ENCODE data around the gene C1orf53. TPM values are rescaled to one million over a fixed set of nuclear protein-coding genes. Genes with fewer than 3 reads are reported as not detected.

Gene C1orf53
- total and polyA plus RNA-seq, 2 of the 13 experiments (the other 11 are each of a cell fraction or from before 2014, with no cell fraction given): 5.8 to 10.1 TPM

GRCh38 chr1:197902454-197903195, at the start of gene C1orf53 (continued):
- TF ChIP-seq CCAR2 (optimal IDR thresholded peaks at IDR 0.05; ENCODE audit: low read depth, low read length): no peak
- peak; percentile 95 for TF ChIP-seq ZNF547 (CRISPR knock-in tag; IDR thresholded peaks at IDR 0.05)
- 0 out of 2 replicates have a peak, but pooled peaks have one; percentile 30 for TF ChIP-seq ELF1 (CRISPR knock-in tag; IDR thresholded peaks at IDR 0.05)
- no peak for TF ChIP-seq ZFP36L2 (CRISPR knock-in tag; IDR thresholded peaks at IDR 0.05)
- TF ChIP-seq MYNN (CRISPR knock-in tag; IDR thresholded peaks at IDR 0.05; ENCODE audit: low read depth): no peak
- TF ChIP-seq ZNF362 (CRISPR knock-in tag; IDR thresholded peaks at IDR 0.05; ENCODE audit: borderline replicate concordance): no peak; the same call in 1 of the 2 replicates
- TF ChIP-seq ZNF615 (CRISPR knock-in tag; IDR thresholded peaks at IDR 0.05; ENCODE audit: borderline replicate concordance): no peak
- no peak for TF ChIP-seq DDIT3 (CRISPR knock-in tag; IDR thresholded peaks at IDR 0.05)
- peak; percentile 98 for TF ChIP-seq ZFX (CRISPR knock-in tag; IDR thresholded peaks at IDR 0.05; ENCODE audit: low read depth)
- no peak for TF ChIP-seq MIER3 (CRISPR knock-in tag; IDR thresholded peaks at IDR 0.05; ENCODE audit: borderline replicate concordance)
- no peak; the same call in 1 of the 2 replicates for TF ChIP-seq SNAI1 (CRISPR knock-in tag; IDR thresholded peaks at IDR 0.05; ENCODE audit: borderline replicate concordance)
- TF ChIP-seq SPEN (CRISPR knock-in tag; IDR thresholded peaks at IDR 0.05; ENCODE audit: low read depth): peak; percentile 85
- TF ChIP-seq RARG (CRISPR knock-in tag; IDR thresholded peaks at IDR 0.05; ENCODE audit: low read depth): no peak
- peak; percentile 61; the same call in 1 of the 2 replicates for TF ChIP-seq HNRNPL (IDR thresholded peaks at IDR 0.05; ENCODE audit: low read depth, low read length)
- 0 out of 2 replicates have a peak, but pooled peaks have one; percentile 22 for TF ChIP-seq SMAD3 (CRISPR knock-in tag; IDR thresholded peaks at IDR 0.05)
- no peak for TF ChIP-seq CREM (IDR thresholded peaks at IDR 0.05)
- TF ChIP-seq CREM (CRISPR knock-in tag; IDR thresholded peaks at IDR 0.05): no peak
- TF ChIP-seq ZSCAN30 (CRISPR knock-in tag; IDR thresholded peaks at IDR 0.05): no peak; the same call in 1 of the 2 replicates
- peak; percentile 78; the same call in 1 of the 2 replicates for TF ChIP-seq RAD21 (CRISPR knock-in tag; IDR thresholded peaks at IDR 0.05)
- no peak for TF ChIP-seq HHEX (CRISPR knock-in tag; IDR thresholded peaks at IDR 0.05)
- TF ChIP-seq, protein P1, sequence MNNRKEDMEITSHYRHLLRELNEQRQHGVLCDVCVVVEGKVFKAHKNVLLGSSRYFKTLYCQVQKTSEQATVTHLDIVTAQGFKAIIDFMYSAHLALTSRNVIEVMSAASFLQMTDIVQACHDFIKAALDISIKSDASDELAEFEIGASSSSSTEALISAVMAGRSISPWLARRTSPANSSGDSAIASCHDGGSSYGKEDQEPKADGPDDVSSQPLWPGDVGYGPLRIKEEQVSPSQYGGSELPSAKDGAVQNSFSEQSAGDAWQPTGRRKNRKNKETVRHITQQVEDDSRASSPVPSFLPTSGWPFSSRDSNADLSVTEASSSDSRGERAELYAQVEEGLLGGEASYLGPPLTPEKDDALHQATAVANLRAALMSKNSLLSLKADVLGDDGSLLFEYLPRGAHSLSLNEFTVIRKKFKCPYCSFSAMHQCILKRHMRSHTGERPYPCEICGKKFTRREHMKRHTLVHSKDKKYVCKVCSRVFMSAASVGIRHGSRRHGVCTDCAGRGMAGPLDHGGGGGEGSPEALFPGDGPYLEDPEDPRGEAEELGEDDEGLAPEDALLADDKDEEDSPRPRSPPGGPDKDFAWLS (CRISPR knock-in tag; IDR thresholded peaks at IDR 0.05; ENCODE audit: borderline replicate concordance): no peak
- TF ChIP-seq ZNF878 (CRISPR knock-in tag; IDR thresholded peaks at IDR 0.05): peak; percentile 85
- peak; percentile 18; the same call in 1 of the 2 replicates for TF ChIP-seq RFXANK (CRISPR knock-in tag; IDR thresholded peaks at IDR 0.05)
- peak; percentile 47 for TF ChIP-seq ELF3 (CRISPR knock-in tag; IDR thresholded peaks at IDR 0.05)
- peak; percentile 67; the same call in 1 of the 2 replicates for TF ChIP-seq MED1 (CRISPR knock-in tag; IDR thresholded peaks at IDR 0.05)
- TF ChIP-seq CREB1 (IDR thresholded peaks at IDR 0.05): no peak
- no peak for TF ChIP-seq CREB1 (CRISPR knock-in tag; IDR thresholded peaks at IDR 0.05)
- TF ChIP-seq ZMAT3 (CRISPR knock-in tag; conservative IDR thresholded peaks at IDR 0.05): peak; percentile 72; the same call in 1 of the 2 replicates
- peak; percentile 88 for TF ChIP-seq KLF12 (CRISPR knock-in tag; IDR thresholded peaks at IDR 0.05; ENCODE audit: borderline replicate concordance)
- TF ChIP-seq ZNF20 (CRISPR knock-in tag; IDR thresholded peaks at IDR 0.05): no peak
- TF ChIP-seq ZBTB20 (CRISPR knock-in tag; IDR thresholded peaks at IDR 0.05; ENCODE audit: borderline replicate concordance, low read depth): peak; percentile 63; the same call in 1 of the 2 replicates

Data from HepG2 (cell line).